Activated CD4-positive, CD25-positive, alpha-beta regulatory T cell treated with anti-CD3 and anti-CD28 coated beads, Interleukin-2, amount 50 U/mL, for 24 hours (primary cell): Measurements from ENCODE around the gene CZIB.
"Not testable (repeated sequence)": the region's sequence is repeated elsewhere in the genome, so short reads cannot be mapped to it uniquely, and the experiment has no call there.

Experiments used
- ATAC-seq, 2 donors: fragments of 150-1000 bp; cut with Tn5 transposase; one replicate each; pipeline ENCODE4 v1.10.0; 2021; ENCODE audit warnings: mild to moderate bottlenecking in 1 of 2, moderate library complexity in 1 of 2

Gene CZIB

DNA sequence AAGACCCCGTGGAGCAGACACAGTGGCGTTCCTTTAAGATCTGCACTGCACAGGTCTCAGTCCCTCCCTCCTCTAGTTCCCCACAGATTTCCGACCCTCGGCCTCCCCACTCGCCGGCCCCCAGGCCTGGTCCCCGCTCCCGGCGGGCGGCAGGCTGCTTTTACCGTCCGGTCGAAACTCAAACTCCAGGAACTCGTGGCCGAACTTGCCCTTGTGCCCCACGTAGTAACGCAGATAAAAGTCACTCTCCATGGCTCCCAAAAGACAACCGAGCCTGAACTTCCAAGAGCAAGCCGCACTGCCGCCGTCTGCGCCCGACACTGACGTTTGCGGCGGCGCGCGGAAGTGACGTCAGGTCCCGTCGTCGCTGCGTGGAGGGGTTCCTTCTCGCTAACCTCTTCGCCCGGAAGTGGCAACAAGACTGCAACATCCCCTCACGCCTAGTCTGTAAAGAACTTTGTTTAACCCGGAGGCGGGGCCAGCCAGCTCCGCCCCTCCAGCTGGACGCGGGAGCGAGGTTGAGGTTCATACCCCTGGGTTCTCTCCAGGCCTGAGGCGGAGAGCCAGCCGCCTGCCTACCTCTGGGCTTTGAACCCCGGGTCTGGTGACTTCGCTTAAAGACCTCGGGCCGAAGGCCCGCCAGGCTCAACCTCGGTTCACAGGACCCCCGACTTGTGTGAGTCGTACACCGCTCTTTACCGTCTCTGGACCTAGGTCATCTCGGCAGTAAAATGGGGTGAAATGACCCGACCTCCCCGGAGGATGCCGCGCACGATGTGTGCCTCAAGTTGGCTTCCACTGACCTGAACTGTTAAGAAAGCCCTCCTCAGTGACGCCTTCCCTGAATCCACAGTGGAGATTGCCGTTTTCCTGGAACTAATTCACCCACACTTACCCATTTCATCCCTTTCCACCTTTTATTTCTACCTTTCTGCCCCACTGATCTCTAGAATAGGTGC lies 18.0 kb upstream of the CZIB start, which contains the start of gene MAGOH:
Gene MAGOH (minus strand): TSS at position 322 of the 959 bp plus-strand sequence. CDS start 70 bp downstream, at position 252.
- ATAC-seq: peak; percentile 99

DNA sequence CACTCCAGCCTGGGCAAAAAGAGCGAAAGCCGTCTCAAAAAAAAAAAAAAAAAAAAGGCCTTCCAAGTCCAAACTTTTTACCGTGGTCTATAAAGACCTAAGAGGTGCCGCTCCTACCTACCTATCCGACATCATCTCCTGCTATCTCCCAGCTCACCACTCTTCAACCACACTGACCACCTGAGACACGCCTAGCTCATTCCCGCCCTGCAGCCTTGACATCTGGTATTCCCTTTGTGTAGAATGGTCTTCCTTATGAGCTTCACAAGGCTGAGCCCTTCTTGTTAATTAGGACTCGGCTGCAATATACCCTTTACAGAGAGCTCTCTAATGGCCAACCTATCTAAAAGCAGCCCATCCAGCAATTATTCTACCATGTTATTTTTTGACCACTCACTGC lies 17.2 kb upstream of the CZIB start:
- no peak for ATAC-seq

DNA sequence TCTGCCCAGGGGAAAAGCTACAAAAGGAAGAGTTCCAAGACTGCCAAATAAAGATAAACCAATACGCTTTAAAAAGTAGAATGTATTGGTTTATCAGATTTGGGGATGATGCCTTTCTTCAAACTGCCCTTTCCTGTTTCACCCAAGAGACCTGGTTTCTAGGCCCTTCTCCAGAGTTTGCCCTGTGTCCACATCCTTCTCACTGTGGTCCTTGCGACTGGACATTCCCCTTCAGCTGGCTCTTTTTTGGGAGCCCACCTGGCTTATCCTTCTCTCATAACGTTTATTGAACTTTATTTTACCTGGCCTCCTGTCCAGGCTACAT lies 490 bp upstream of the CZIB start:
- ATAC-seq: no peak

DNA sequence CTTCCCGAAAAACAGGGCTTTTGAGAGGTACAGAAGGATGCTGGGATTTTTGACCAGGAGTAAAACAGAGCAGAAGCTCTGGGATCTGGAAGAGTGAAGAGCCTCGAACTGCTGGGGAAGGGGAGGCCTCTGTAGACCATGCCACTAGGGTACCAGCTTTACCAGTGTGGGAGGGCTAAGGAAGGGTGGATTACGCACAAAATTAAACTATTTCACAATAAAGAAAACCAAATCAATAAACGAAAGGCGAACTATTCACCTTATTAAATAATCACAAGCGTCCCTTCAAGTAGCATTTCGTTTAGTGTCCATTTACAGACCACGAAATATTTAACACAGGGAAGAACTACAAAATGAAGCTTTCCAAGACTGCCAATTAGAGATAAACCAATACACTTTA lies 723 bp downstream of the CZIB start:
- no peak for ATAC-seq

DNA sequence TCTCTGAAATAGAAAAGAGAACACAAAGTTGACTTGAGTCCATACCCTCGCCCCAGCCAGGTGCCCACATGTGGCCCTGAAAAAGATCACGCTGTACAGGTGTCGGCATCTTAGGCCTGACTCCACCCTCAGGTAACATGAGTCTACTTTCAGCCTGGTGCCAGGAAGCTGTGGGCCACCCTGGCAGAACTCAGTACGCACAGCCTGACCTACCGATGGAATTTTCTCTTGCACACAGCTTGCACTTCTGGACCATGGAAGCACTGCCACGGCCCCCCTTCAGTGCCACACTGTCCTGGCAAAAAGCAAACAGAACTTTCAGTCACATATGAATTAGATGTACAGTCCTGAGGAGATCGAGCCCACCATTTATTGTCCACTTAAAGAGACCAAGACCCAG lies 2.2 kb downstream of the CZIB start:
- ATAC-seq: no peak

DNA sequence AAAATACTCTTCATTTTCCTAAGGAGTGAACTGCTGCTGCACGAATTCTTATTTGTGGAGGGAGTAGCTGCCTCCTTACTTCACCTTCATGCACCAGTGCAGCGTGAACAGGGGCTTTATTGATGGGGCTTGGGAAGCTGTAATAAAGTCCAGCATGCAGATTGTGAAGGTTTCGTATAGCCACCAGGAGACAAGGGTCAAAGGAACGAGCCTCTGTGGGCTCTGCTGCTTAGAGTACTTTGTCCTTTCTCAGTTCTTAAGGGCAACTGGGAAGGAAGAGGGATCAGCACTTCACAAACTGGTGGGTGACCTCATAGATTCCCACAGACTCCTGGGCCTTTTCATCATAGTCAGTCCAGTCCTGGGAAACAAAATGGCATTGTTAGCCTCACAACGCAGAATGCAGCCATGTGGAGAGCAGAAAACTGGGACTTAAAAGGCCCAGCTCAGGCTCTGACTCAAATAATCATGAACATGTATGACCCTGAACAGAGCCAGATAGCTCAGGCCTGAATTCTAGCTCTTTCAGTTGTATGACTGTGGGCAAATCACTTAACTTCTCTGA lies 6.0 kb downstream of the CZIB start:
- ATAC-seq: no peak

DNA sequence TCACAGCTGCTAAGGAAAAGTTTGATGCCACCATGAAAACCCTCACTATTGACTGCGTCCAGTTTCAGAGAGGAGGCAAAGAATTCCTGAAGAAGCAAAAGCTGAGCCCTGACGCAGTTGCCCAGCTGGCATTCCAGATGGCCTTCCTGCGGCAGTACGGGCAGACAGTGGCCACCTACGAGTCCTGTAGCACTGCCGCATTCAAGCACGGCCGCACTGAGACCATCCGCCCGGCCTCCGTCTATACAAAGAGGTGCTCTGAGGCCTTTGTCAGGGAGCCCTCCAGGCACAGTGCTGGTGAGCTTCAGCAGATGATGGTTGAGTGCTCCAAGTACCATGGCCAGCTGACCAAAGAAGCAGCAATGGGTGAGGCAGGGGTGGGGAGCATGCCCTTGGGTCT lies 9.5 kb downstream of the CZIB start:
- no peak for ATAC-seq

DNA sequence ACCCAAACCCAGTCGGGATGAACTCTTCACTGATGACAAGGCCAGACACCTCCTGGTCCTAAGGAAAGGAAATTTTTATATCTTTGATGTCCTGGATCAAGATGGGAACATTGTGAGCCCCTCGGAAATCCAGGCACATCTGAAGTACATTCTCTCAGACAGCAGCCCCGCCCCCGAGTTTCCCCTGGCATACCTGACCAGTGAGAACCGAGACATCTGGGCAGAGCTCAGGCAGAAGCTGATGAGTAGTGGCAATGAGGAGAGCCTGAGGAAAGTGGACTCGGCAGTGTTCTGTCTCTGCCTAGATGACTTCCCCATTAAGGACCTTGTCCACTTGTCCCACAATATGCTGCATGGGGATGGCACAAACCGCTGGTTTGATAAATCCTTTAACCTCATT lies 10.1 kb downstream of the CZIB start:
- ATAC-seq: no peak

DNA sequence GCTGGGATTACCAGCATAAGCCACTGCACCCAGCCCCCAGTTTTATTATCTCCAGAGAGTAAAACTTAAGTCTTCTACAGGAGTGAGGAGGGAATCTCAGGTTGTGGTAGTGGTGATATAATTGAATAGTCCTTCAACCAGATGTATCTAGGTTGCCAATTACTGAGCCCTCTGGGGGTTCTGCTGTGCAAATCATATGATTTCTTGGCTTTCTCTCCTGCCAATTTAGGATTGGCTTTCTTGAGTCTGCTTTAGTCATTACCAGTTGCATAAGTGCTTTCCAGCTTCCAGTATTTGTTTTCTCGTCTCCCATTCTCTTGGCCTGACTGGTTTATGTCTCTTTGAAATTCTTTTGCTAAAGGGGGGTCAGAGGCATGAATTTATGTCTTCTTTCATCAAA lies 12.7 kb downstream of the CZIB start:
- ATAC-seq: no peak

DNA sequence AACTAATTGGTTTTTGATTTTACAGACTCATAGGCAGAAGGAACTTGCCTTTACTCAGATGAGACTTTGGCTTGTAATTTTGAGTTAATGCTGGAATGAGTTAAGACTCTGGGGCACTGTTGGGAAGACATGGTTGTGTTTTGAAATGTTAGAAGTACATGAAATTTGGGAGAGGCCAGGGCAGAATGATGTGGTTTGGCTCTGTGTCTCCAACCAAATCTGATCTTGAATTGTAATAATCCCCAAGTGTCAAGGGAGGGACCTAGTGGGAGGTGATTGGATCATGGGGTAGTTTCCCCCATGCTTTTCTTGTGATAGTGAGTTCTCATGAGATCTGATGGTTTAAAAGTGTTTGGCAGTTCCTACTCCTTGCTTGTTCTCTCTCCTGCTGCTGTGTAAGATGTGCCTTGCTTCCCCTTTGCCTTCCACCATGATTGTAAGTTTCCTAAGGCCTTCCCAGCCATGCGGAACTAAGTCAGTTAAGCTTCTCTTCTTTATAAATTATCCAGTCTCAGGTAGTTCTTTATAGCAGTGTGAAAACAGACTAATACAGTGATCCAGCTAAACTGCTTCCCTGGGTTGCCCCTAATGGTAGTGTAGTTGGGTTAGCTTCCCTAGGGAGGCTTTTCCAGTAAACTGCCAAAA lies 13.6 kb downstream of the CZIB start:
- ATAC-seq: no peak

DNA sequence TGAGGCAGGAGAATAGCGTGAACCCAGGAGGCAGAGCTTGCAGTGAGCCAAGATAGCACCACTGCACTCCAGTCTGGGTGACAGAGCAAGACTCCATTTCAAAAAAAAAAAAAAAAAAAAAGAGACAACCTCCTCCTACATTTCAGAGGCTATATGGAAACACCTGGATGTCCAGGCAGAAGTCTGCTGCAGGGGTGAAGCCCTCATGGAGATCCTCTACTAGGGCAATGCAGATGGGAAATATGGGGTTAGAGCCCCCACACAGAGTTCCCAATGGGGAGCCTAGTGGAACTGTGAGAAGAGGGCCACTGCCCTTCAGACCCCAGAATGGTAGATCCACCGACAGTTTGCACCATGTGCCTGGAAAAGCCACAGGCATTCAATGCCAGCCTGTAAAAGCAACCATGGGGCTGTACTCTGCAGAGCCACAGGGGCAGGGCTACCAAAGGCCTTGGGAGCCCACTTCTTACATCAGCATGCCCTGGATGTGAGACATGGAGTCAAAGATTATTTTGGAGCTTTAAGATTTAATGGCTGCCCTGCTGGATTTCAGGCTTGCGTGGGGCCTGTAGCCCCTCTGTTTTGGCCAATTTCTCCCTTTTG lies 14.2 kb downstream of the CZIB start:
- ATAC-seq: not testable (repeated sequence)

DNA sequence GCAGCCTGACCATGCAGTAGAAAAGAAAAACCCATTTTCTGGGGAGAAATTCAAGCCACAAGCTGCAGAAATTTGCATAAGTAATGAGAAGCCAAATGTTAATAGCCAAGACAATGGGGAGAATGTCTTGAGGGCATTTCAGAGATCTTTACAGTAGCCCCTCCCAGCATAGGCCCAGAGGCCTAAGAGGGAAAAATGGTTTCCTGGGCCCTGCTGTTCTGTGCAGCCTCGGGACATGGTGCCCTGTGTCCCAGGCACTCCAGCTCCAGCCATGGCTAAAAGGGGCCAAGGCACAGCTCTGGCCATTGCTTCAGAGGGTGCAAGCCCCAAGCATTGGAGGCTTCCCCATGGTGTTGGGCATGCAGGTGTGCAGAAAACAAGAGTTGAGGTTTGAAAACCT lies 14.9 kb downstream of the CZIB start:
- not testable (repeated sequence) for ATAC-seq

DNA sequence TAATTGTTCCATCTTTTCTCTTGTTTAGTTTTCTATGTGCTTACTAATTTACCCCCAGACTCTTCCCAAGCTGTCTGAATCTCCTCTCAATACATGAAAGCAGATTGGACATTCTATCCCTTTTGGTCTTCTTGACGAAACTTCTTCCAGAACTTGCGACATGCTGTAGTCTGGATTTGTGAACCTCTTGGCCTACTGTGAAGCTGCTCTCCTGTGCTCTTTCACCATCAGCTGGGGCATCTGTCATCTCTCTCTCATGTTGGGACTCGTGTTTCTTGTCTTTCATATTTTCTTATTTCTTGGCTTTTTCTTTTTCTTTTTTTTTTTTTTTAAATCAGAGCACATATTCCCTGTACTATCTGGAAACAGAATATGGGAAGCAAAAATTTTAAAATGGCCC lies 17.0 kb downstream of the CZIB start:
- ATAC-seq: no peak

DNA sequence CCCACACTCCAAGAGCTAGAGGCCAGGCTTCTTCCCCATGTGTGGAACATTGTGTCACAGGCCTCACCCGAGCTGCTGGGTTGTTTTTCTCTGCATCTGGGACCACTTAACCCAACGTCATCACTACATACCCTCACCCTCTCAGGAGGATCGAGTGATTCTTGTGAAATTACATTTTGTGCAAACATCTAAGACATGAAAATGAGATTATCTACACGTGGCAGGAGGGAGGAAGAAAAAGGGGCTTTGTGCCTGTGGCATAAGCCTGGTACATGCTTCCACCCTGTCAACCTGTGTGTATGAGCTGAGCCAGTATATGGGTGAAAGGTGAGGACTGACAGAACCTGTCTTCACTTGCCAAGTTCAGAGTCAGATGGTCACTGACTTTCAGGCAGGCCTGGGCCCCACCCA lies 22.2 kb downstream of the CZIB start:
- ATAC-seq: no peak

DNA sequence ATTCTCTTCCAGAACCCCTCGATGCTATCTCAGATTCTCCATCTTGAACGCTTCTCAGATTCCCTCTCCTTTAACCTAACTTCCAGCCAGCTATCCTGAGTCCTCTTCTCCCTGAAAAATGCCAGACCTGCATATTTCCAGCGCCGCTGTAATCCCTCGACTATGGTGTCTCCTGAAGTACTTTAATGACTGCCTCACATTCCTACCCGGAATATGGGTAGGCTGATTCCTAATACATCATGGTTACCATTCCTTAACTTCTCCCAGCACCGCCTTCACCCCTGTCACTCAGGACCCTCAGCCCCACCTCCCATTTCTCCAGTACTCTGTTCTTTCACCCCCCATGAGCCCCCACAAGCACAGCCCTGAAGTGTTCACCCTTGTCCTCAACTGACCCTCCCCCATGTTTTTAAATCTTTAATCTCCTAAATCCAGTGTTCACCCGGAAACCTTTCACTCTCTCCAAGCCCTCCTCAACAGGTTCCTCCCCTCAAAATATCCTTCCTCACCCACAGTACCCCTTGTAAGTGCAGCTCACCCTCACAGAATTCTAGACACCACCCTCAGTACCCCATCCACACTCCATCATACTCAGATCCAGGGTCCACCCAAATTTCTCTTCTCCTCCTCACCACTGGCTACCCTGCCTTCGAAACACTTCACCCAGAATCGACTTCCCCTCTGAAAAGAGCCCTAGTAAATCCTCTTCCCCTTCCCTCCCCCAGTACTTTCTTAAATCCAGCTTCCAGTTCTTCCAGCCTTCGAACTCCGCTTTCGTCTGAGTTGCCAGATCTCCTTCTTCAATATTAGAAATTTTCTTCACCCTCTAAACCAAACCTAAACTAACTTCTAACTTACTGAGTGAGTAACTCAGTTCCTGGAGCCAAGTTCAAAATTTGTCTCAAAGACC lies 22.9 kb downstream of the CZIB start:
- ATAC-seq: no peak

DNA sequence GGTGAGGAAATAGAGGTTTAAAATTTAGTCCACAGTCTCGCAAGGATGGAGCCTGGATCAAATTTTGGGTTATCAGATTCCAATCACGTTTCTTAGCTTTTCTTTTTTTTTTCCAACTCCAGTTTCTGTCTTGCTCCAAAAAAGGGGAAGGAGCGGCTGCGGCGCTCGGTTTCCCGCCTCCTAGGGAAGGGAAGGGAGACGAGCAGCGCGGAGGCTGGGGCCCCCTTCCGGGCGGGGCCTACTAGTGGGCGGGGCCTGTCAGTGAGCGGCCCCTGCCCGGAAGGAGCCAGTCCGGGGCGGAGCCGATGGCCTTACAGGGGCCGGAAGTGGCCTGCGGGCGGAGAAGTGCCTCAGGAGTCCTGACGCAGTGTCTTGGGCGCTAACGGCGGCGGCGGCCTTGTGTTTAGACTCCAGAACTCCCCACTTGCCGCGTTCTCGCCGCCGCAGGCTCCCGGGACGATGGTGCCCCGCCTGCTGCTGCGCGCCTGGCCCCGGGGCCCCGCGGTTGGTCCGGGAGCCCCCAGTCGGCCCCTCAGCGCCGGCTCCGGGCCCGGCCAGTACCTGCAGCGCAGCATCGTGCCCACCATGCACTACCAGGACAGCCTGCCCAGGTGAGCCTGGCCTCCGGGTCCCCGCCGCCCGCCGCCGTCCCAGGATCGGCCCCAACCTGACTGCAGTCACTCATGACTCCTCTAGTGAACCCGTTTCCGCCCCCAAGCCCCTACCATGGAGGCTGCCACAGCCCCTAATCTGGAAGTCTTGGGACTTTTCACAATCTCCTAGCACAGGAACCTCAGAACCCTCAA lies 23.7 kb downstream of the CZIB start, which contains the start of gene CPT2:
Gene CPT2 (plus strand): TSS at position 340 of the 806 bp plus-strand sequence. CDS start 120 bp downstream, at position 460.
- ATAC-seq: peak; percentile 100

DNA sequence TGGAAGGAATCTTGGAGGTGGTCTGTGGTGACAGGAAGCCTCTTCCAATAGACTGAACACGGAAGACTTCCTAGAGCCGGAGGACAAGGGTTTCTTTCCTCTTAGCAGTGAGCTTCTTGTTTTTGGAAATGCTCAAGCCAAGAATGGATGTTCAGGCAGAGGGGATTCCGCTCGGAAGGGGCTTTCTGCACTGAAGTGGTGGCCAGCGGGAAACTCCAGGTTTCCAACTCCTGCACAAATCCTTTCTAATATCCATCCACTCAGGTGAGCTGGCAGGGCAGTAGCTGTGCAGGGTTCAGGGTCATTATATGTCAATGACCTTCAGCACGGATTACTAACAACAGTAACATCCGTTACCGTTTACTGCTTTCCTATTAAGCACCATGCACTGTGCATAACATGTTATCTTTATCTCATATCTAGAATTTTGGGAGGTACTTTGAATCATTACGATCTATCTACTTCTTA lies 24.4 kb downstream of the CZIB start:
- peak; percentile 10 to 16 for ATAC-seq

DNA sequence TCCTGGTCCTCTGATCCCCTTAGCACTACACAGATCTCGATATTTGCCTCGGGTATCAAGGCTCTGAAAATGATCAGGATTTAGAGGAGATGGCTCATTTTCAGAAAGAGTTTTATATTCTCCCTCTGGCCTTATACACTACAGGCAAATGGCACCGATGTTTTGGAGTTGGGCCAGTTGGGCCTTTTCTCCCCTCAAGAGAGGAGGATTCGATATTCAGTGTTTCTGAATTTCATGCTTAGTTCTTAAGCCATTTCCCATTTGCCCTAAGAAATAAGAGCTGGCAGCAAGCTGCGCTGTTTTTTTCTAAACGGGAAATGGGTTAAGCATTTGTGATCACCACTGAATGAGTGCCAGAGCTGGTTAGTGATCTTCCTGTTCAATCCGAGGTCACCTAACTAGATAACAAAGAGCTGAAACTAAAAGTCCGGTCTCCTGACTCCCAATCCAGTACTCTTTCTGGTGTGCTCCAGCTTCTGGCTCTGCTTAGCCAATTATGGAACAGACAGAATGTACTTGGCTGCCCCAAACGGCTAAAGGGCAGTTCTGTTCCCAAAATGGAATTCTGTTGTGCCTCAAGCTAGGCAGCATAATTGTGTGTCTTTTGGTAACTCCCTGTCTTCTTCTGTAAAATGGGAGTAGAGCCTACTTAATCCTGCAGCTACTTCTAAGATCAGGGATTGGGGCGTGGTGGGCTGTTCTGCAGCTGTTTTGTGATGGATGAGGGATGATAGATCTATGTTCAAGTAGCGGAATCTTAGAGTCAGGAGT lies 25.0 kb downstream of the CZIB start:
- no peak for ATAC-seq

DNA sequence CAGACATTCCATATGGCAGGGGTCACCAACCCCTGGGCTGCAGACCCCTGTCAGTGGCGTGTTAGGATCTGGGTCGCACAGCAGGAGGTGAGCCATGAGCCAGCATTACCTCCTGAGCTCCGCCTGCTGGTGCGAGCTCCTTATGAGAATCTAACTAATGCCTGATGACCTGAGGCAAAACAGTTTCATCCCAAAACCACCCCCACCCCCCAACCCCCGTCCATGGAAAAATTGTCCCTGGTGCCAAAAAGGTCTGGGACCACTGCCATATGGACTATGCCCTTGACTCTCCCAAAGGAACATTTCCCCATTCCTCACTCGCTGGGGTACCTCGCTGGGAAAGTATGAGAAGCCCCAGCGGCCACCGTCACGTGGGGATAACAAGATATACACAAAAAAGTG lies 30.2 kb downstream of the CZIB start:
- ATAC-seq: no peak

DNA sequence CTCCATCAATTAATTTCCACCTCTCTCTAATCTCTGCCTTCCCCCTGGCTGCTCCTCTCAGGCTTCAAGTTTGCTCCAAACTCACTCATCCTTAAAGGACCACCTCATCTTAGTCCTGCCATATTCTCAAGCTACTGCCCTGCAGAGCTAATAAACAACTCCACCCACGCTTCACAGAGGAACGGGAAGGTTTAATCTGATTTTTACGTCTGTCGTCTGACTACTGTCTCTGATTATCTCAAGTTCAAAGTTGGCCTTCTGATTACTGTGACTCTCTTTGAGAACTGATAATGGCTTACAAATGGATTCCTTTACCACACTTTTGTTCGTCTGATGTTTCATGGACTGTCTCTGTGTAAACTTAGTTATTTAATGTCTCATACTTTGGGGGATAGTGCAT lies 31.4 kb downstream of the CZIB start:
- ATAC-seq: no peak
